ENCODE data around the gene SPINT4. TPM values are rescaled to one million over a fixed set of nuclear protein-coding genes. Genes with fewer than 3 reads are reported as not detected.
"Not testable (repeated sequence)": the region's sequence is repeated elsewhere in the genome, so short reads cannot be mapped to it uniquely, and the experiment has no call there.

The SPINT4 gene
- total RNA-seq, 4 donors from 2014 or later: not detected

DNA sequence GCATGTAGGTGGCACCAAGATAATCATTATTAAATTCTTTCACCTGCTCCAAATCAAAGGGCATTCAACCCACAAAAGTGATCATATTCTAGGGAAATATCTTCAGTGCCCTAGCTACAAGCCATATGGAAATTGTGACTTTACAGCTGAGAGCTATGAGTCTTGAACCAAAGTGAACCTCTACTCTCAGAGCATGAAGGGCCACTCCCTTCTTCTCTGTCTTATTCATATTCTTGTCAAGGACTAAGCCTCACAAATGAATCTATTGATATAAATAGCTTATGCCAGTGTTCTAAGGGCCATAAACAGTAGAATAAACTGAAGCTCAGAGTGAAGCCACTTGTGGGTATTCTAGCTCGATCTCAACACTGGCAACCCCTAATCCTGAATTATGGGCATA, 29.6 kb downstream of the SPINT4 start:
- H3K9me3 ChIP-seq: peaks cover 0 to 4% (median 0%) of the 10 kb centered on the region in 4 donors
- WGBS, 2 donors: 86 to 91% methylated on average over 1 of the region's 1 CpG

DNA sequence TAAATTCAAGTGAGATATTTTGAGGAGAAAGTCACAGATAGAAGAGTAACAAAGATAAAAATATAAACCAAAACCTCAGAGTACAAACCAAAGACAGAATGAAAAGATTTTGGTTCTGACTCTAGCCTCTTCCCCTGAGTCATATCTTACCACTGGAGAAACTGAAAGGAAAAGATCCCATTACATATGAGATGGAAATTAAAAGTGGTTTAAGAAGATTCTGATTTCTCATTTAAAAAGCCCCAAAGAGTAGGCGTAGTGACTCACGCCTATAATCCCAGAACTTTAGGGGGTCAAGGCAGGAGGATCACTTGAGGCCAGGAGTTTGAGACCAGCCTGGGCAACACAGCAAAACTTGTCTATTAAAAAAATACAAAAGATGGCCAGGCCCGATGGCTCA, 30.6 kb downstream of the SPINT4 start:
- WGBS, 2 donors: 81 to 83% methylated on average over 3 of the region's 3 CpGs
- Histone ChIP-seq H3K4me3 (no peak overlapping the region), H3K36me3 (no peaks in the 10 kb centered on the region), H3K27ac (no peak overlapping the region), H3K9me3 (peaks cover 0 to 4% (median 0%) of the 10 kb centered on the region in 4 donors), H3K4me1 (no peaks in the 10 kb centered on the region), H3K27me3 (no peaks in the 10 kb centered on the region)
- TF ChIP-seq EP300 (IDR thresholded peaks at IDR 0.05) (no peak), POLR2A (IDR thresholded peaks at IDR 0.05) (no peak)
- TF ChIP-seq, protein P1, sequence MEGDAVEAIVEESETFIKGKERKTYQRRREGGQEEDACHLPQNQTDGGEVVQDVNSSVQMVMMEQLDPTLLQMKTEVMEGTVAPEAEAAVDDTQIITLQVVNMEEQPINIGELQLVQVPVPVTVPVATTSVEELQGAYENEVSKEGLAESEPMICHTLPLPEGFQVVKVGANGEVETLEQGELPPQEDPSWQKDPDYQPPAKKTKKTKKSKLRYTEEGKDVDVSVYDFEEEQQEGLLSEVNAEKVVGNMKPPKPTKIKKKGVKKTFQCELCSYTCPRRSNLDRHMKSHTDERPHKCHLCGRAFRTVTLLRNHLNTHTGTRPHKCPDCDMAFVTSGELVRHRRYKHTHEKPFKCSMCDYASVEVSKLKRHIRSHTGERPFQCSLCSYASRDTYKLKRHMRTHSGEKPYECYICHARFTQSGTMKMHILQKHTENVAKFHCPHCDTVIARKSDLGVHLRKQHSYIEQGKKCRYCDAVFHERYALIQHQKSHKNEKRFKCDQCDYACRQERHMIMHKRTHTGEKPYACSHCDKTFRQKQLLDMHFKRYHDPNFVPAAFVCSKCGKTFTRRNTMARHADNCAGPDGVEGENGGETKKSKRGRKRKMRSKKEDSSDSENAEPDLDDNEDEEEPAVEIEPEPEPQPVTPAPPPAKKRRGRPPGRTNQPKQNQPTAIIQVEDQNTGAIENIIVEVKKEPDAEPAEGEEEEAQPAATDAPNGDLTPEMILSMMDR (IDR thresholded peaks at IDR 0.05): no peak
- DNase-seq (ENCODE audit: low spot score in 2 of 2): no peak

More for the DNA sequence above, 29.6 kb downstream of the SPINT4 start:
- Histone ChIP-seq H3K36me3 (no peaks in the 10 kb centered on the region), H3K27ac (no peak overlapping the region), H3K27me3 (no peaks in the 10 kb centered on the region), H3K4me1 (no peaks in the 10 kb centered on the region), H3K4me3 (no peak overlapping the region)
- DNase-seq (ENCODE audit: low spot score in 2 of 2): no peak
- TF ChIP-seq, protein P1 (IDR thresholded peaks at IDR 0.05): no peak
- no peak for TF ChIP-seq EP300 (IDR thresholded peaks at IDR 0.05)

DNA sequence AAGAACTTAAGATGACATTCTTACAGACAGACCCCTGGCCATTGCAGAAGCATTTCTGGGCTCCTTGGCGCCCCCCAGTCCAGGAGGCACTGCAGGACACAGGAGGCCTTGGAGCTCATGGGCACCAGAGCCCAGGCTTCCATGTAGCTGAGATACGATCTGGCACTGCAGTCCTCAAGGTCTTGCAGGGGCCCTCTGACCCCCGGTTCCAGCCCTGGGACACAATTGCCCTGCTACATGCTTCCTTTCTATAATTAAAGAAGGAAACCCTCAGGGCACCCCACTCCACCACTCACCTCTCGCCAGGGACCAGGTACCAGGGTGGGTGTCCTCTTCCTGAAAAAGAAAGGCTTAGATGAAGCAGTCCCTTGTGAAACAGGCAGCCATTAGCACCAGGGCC, 35.9 kb downstream of the SPINT4 start:
- Histone ChIP-seq H3K27ac (no peak overlapping the region), H3K4me1 (no peaks in the 10 kb centered on the region), H3K9me3 (peaks cover 0 to 4% (median 0%) of the 10 kb centered on the region in 4 donors), H3K36me3 (no peaks in the 10 kb centered on the region), H3K4me3 (no peak overlapping the region), H3K27me3 (no peaks in the 10 kb centered on the region)
- DNase-seq (ENCODE audit: low spot score in 2 of 2): no peak
- TF ChIP-seq POLR2A (IDR thresholded peaks at IDR 0.05) (no peak), EP300 (IDR thresholded peaks at IDR 0.05) (no peak)
- TF ChIP-seq, protein P1 (IDR thresholded peaks at IDR 0.05): no peak
- WGBS, 2 donors: 81 to 82% methylated on average over 4 of the region's 4 CpGs

DNA sequence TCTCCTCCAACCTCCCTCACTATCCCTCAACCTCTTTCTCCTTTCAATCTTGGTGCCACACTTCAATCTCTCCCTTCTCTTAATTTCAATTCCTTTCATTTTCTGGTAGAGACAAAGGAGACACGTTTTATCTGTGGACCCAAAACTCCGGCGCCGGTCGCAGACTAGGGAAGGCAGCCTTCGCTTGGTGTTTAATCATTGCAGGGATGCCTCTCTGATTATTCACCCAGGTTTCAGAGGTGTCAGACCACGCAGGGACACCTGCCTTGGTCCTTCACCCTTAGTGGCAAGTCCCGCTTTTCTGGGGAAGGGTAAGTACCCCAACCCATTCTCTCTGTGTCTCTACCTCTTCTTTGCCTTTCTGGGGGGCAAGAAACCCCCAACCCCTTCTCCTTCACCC, 37.8 kb downstream of the SPINT4 start:
- WGBS, 2 donors: 66 to 68% methylated on average over 8 of the region's 8 CpGs
- not testable (repeated sequence) for H3K9me3 ChIP-seq; H3K27ac ChIP-seq; DNase-seq (ENCODE audit: low spot score in 2 of 2); H3K4me3 ChIP-seq; H3K36me3 ChIP-seq; H3K27me3 ChIP-seq; H3K4me1 ChIP-seq

DNA sequence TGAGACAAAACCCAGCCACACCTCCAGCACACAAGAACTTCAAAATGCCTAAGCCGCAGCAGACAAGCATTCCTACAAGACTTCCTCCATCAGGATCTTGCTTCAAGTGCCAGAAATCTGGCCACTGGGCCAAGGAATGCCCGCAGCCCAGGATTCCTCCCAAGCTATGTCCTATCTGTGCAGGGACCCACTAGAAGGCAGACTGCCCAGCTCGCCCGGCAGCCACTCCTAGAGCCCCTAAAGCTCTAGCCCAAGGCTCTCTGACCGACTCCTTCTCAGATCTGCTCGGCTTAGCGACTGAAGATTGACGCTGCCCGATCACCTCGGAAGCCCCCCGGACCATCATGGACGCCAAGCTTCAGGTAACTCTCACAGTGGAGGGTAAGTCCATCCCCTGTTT, 39.8 kb downstream of the SPINT4 start:
- H3K9me3 ChIP-seq; H3K4me1 ChIP-seq; DNase-seq (ENCODE audit: low spot score in 2 of 2); H3K27ac ChIP-seq; H3K36me3 ChIP-seq; H3K4me3 ChIP-seq; H3K27me3 ChIP-seq: not testable (repeated sequence)
- 81 to 93% methylated on average over 5 to 8 of the region's 12 CpGs for WGBS, 2 donors

- H3K27me3 ChIP-seq; H3K27ac ChIP-seq; H3K4me3 ChIP-seq; H3K9me3 ChIP-seq; DNase-seq (ENCODE audit: low spot score in 2 of 2); H3K4me1 ChIP-seq; H3K36me3 ChIP-seq: not testable (repeated sequence)
- 80 to 83% methylated on average over 13 of the region's 13 CpGs for WGBS, 2 donors
These were observed 42.6 kb downstream of the SPINT4 start for GRCh38 chr20:45764618-45765282.

All from tibial nerve (tissue), 4 donors.